ENCODE results near the gene GALNT7.

The GALNT7 gene

GRCh38 chr4:173360587-173361221 lies 192.1 kb downstream of the GALNT7 start:
- peak in 3 of 4 experiments; percentile 6 to 35 (median 20) for DNase-seq

- DNase-seq, result no peak
Measured at GRCh38 chr4:173362666-173363065, 194.1 kb downstream of the GALNT7 start.

GRCh38 chr4:173365359-173365996 lies 196.9 kb downstream of the GALNT7 start:
- no peak for DNase-seq

GRCh38 chr4:173367285-173367684 lies 198.7 kb downstream of the GALNT7 start:
- no peak for DNase-seq

GRCh38 chr4:173367946-173368345 lies 199.3 kb downstream of the GALNT7 start:
- no peak for DNase-seq

- DNase-seq, result peak in 1 of 4 experiments; percentile 44
Measured at GRCh38 chr4:173370130-173370476, 201.5 kb downstream of the GALNT7 start.

DNA sequence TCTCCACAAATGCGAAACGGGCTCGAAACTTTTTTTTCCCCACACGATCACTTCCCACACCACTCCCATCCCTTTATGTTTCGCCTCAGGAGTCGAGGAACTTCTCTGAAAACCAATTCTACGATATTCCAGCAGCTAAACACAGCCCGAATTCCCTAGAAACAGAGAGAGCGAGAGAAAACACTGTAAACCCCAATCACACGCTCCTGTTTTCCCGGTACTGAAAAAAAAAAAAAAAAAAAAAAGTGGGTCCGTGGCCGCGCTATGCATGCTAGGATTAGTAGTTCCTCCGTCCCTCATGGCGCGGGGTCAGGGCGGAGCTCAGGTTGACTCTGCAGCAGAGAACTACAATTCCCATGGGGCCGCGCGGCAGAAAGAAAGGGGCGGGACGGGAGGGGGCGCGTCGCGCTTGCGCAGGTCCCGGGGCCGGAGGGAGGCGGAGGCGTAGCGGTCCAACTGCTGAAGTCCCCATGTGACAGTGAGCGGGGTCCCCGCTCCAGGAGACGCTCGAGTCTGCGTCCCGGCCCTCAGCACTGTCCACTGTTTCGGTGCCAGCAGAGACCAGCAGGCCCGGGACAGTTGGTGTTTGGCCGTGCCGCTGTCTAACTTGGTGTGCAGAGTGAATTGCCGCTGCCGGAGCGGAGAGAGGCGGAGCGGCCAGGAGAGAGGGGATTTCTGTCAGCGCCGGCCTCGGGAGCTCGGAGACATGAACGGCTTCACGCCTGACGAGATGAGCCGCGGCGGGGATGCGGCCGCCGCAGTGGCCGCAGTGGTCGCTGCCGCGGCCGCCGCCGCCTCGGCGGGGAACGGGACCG lies 202.1 kb downstream of the GALNT7 start, which contains the start of gene SAP30:
TSS of gene SAP30 (plus strand) at position 478 of the 815 bp plus-strand sequence. CDS start at position 707, 229 bp downstream.
- DNase-seq, result peak; percentile 98 to 99 (median 99)

DNA sequence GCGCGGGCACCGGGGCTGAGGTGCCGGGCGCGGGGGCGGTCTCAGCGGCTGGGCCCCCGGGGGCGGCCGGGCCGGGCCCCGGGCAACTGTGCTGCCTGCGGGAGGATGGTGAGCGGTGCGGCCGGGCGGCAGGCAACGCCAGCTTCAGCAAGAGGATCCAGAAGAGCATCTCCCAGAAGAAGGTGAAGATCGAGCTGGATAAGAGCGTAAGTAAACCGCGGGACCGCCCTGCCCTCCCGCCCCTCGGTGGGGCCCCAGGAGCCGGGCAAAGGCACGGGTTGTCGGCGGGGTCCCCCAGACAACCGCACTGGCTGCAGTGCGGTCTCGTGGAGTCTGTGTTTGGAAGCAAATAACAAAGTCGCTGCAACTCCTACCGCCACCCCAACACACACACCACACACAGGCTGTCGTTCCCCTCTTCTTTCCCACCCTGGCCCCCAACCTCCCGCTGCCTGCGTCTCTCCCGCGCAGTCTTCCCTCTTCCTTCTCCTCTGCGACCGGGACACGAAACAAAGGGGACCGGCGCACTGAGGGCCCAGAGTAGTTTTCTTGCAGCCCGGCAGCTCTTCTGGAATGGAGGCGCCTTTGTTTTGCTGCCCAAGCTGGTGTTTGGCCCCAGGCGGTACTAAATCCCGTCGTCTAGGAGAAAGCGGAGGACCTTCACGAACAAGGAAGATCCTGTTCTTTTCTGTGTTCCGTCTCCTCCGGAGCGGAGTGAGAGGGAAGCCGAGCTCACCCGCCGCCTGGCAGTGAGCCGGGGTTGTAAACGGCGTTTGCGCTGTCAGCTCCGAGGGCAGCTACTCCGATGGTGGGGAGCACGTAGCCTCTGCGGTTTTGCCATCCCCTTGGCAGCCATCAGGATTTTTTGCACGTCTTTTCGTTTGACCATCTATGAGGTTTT lies 202.9 kb downstream of the GALNT7 start:
- peak; percentile 73 to 85 (median 79) for DNase-seq
